ENCODE results near the gene LRRC61.

Gene LRRC61

GRCh38 chr7:150317748-150318444, 5.3 kb upstream of the LRRC61 start:
- no peak overlapping the region for H3K4me3 ChIP-seq (ENCODE audit: low read depth, low read length)
- in situ Hi-C loops (cut with HindIII; ENCODE audit: low sequenced_read_pairs): no loop called here
- peak; percentile 89 for DNase-seq (ENCODE audit: low read depth, low spot score)
- no peak for TF ChIP-seq CTCF (IDR thresholded peaks at IDR 0.05; ENCODE audit: low read depth, low read length)

- in situ Hi-C loops (cut with HindIII; ENCODE audit: low sequenced_read_pairs): no loop called here
- DNase-seq (ENCODE audit: low read depth, low spot score): no peak
- no peak overlapping the region for H3K4me3 ChIP-seq (ENCODE audit: low read depth, low read length)
- no peak for TF ChIP-seq CTCF (IDR thresholded peaks at IDR 0.05; ENCODE audit: low read depth, low read length)
Observed at GRCh38 chr7:150321788-150322113, 1.4 kb upstream of the LRRC61 start.

- no peak for DNase-seq (ENCODE audit: low read depth, low spot score)
Observed at GRCh38 chr7:150322114-150322832, 882 bp upstream of the LRRC61 start.

GRCh38 chr7:150323682-150324372, 672 bp downstream of the LRRC61 start:
- in situ Hi-C loops (cut with HindIII; ENCODE audit: low sequenced_read_pairs): no loop called here
- peak overlapping the region; percentile 35 for H3K4me3 ChIP-seq (ENCODE audit: low read depth, low read length)
- DNase-seq (ENCODE audit: low read depth, low spot score): no peak
- TF ChIP-seq CTCF (IDR thresholded peaks at IDR 0.05; ENCODE audit: low read depth, low read length): no peak

More at GRCh38 chr7:150322114-150322832, 882 bp upstream of the LRRC61 start:
- in situ Hi-C loops (cut with HindIII; ENCODE audit: low sequenced_read_pairs): no loop called here
- H3K4me3 ChIP-seq (ENCODE audit: low read depth, low read length): peak overlapping the region; percentile 35
- TF ChIP-seq CTCF (IDR thresholded peaks at IDR 0.05; ENCODE audit: low read depth, low read length): no peak

GRCh38 chr7:150324373-150324961, 1.3 kb downstream of the LRRC61 start:
- in situ Hi-C loops (cut with HindIII; ENCODE audit: low sequenced_read_pairs): no loop called here
- DNase-seq (ENCODE audit: low read depth, low spot score): peak; percentile 25
- no peak for TF ChIP-seq CTCF (IDR thresholded peaks at IDR 0.05; ENCODE audit: low read depth, low read length)
- H3K4me3 ChIP-seq (ENCODE audit: low read depth, low read length): peak overlapping the region; percentile 35

- TF ChIP-seq CTCF (IDR thresholded peaks at IDR 0.05; ENCODE audit: low read depth, low read length): no peak
- no peak for DNase-seq (ENCODE audit: low read depth, low spot score)
- in situ Hi-C loops (cut with HindIII; ENCODE audit: low sequenced_read_pairs): no loop called here
- no peak overlapping the region for H3K4me3 ChIP-seq (ENCODE audit: low read depth, low read length)
Observed at GRCh38 chr7:150325110-150325611, 2.0 kb downstream of the LRRC61 start.

All from astrocyte of the spinal cord (primary cell).